Stimulated activated CD8-positive, alpha-beta memory T cell treated with anti-CD3 and anti-CD28 coated beads, Interleukin-4, amount 100 ng/mL, for 48 hours (primary cell): ENCODE data around the gene MBTD1.

Source experiments
- DNase-seq: peaks from one replicate; pipeline ENCODE4 v3.0.0-alpha.2; 2020

Gene MBTD1

GRCh38 chr17:51142597-51142996 is 117.3 kb downstream of the MBTD1 start:
- no peak for DNase-seq

- no peak for DNase-seq
Measured at GRCh38 chr17:51135956-51136355, 123.9 kb downstream of the MBTD1 start.

- DNase-seq, result no peak
Measured at GRCh38 chr17:51133365-51133764, 126.5 kb downstream of the MBTD1 start.

GRCh38 chr17:51132964-51133319 is 126.9 kb downstream of the MBTD1 start:
- DNase-seq, result no peak

- DNase-seq, result no peak
Measured at GRCh38 chr17:51128076-51128475, 131.8 kb downstream of the MBTD1 start.
